GM18499 (cell line): ENCODE data around the gene NPVF.

ENCODE experiments used
- ATAC-seq: cut with Tn5 transposase; IDR thresholded peaks from one replicate; pipeline ENCODE4 v1.9.1; 2021; ENCODE audit warnings: moderate number of reproducible peaks; ENCODE audit not compliant: insufficient read depth, unreplicated experiment

Gene NPVF

DNA sequence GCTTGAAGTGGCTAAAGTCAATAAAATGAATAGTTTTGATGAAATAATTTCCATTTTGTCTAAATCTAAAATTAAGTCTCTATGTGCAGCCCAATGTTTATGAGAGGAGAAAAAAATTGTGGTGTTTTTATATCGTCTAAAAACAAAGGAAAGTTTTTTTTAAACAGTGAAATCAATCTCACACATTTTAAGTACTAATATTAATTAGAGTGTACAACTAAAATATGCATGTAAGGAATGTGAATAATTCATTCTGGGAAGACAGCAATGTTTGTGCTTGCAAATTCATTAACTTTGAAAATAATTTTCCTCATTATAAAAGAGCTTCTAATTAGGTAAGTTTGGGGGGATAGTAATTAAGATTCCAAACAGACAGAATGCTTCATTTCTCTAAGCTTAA, at the start of gene NPVF:
TSS of gene NPVF (minus strand) at position 101 of the 400 bp plus-strand sequence. CDS start at position 54, 47 bp downstream.
- ATAC-seq = no peak

- no peak for ATAC-seq
Measured at GRCh38 chr7:25272265-25272664, 44.0 kb upstream of the NPVF start.

GRCh38 chr7:25263337-25263736, 35.1 kb upstream of the NPVF start:
- no peak for ATAC-seq

GRCh38 chr7:25262586-25262985, 34.3 kb upstream of the NPVF start:
- no peak for ATAC-seq

- no peak for ATAC-seq
Measured at GRCh38 chr7:25261545-25262140, 33.4 kb upstream of the NPVF start.

DNA sequence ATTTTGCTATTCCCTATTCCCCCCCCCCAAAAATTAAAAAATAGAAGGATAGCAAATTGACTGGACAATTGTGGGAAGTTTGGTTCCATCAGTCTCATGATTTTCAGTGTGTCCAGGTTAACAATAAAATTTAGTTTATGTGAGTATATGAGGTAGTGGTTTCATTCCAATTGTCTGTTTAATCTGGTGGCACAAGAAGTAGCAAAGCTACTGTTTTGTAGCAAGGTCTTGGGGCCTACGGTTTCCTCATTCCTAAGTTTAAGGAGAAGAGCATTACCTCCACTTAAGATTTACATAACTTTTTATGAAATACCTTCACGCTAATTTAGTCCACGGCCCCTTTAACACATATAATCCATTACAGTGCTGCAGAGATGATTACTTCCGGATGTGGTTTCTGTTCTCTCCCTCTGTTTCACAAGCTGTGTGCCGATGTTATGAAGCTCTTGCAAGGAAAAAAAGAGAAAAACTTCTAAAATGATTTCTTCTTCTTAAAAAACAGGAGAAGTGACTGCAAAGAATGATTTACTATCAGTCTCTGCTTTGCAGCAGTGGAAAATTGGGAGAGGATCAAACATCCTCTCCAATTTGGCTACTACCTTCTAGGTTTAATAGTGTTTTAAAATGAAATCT, 32.7 kb upstream of the NPVF start:
- ATAC-seq = no peak

DNA sequence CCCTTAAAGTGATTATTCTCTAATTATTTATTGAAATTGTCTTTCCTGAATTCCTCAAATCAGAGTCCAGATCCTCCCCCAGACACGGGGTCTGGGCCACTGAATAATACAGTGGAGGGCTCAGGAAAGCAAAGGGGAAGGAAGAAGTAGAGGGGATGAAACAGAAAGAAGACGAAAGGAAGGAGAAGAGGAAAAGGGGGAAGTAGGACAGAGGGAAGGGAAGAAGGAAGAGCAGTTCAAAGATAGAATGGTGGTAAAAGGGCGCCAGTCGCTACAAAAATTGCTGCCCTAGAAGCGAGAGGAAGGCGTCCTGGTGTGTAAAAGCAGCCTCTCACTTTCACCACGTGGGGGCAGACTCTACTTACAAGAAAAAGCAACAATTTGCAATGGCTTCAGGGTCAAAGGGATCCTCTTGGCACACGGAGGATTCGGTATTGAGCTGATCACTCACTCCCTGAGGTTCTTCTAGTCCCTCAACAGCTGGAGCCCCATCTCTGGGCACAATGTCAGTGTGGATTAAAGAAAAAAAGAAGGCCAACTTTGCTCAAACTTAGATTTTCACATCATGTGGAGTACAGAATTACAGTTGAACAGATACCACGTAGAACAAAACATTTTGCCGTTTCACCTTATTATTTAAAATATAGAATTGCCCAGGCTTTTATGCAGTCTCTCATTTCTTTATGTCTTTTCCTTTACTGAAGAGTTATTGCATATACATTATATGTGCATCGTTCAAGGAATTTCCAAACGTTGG, 31.4 kb upstream of the NPVF start:
- ATAC-seq = no peak

DNA sequence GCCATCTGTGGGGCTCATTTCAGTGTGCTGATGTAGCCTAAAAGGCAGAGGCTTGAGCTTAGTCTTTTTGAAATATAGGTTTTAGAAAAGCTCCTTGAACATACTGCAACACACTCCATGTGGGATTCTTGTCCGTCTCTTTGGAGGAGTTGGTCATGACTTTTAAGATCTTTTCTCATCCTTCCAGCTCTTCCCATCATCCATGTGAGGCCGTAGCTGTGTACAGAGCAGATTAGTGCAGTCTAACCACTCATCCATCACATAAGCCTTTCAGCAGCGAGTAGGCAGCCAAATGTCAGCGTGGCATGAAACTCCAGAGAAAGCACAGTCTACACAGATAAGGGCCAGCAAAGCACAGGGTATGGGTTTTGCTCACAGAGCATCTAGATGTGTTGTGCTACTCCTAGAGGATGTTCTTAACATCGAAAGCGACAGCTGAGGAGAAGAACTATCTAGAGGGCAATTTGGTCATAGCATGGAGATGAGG, 28.1 kb upstream of the NPVF start:
- no peak for ATAC-seq

DNA sequence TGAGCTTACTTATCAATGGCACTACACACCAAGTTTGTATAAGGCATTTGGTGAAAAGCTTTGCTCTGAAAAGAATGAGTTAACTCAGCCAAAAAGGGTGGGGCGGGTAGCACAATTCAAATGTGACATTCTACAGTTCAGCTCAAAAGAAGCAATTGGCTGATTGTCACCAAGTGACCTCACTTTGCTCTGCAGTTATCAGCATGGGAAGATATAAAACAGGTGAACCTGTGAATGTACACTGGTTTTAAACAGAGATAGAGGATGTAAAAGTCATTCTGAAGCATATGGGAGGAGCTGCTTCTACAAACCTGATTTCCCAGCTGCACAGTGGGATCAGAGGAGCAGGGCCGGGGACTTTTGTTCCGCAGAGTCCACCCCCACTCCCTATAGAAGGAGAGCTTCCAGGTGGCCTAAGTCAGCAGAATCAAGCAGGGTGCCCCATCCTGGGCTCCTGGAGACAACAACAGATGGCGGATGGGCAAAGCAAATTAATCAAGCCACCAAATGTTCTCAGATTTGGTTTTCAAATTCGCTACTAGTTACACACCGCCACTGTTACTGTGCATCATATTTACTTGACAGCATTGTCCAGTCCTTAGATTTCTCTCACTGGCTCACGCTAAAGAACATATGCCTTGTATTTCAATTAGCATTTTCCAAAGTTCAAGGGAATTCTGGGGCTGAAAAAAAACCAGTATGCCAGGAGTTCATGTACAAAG, 27.5 kb upstream of the NPVF start:
- no peak for ATAC-seq

GRCh38 chr7:25254604-25255003, 26.3 kb upstream of the NPVF start:
- ATAC-seq = no peak

DNA sequence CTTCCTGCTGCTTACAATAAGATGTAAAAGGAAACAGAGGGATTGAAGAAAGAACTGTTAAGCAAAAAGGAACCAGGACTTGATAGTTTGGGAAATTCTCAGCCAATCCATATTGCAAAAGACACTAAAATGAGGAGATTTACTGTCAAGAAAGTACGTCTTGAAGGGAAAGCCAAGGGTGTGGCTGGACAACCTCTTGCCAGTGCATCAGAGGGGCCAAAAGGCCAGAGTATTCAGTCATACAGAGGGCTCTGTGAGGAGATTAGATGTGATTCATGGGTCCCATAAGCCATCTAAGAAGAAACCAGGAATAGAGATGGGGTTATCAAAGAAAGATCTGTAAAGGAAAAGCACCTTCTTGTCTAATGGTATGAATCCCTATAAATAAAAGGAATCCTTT, 25.4 kb upstream of the NPVF start:
- ATAC-seq = no peak

GRCh38 chr7:25250386-25250785, 22.1 kb upstream of the NPVF start:
- ATAC-seq = no peak

- ATAC-seq = no peak
Measured at GRCh38 chr7:25249772-25250171, 21.5 kb upstream of the NPVF start.

DNA sequence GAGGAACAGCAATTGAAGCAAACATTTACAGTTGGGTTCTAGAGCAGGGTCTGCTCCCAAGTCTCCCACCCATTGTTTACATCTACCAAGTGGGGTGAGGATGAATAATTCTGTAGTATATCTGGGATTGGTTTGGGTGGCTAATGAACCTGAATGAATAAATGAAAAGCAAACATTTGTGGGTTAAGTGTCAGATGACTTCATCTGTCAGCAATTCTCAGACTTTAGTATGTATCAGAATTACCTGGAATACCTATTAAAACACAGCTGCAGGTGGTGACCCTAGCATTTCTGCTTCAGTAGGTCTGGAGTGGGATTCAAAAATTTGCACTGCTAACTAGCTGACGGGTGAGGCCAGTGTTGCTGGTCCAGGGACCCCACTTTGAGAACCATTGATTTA, 18.0 kb upstream of the NPVF start:
- ATAC-seq = no peak

DNA sequence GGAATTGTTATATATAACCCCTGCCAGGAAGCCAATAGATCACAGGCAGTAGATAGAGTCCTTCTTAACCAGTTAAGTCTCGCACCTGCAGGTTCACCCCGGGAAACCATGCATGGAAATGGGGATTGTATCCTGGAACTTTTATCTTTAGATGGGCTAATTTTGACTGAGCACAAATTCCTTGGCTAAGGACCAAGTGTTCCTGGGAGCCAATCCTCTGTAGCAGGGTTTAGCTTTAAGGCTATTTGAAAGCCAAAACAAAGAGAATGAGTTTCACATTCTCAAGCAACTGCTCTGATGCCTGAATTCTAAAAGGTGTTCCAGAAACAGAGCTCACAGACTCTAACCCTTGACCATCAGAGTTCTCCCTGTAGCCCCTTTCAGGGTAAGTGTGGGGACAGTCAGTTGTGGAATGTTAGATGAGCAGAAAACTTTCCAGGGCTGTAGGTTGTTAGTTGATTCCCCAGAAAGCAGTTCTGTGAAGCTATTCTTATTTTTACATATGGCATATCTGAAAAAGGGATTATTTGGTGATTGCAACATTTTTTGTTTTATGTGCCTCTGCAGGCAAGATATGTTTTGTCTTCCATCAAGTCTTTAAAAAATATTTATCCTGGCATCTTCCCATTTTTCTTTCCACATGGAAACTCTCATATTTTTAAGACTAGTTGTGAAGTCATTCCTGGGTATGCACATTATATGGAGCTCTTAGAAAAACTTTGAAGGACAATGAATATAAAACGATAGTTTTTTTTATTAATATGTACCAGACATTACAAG, 16.2 kb upstream of the NPVF start:
- no peak for ATAC-seq

GRCh38 chr7:25242678-25243077, 14.4 kb upstream of the NPVF start:
- ATAC-seq = no peak

GRCh38 chr7:25240896-25241295, 12.6 kb upstream of the NPVF start:
- ATAC-seq = no peak

GRCh38 chr7:25240340-25240739, 12.1 kb upstream of the NPVF start:
- ATAC-seq = no peak

GRCh38 chr7:25239888-25240287, 11.6 kb upstream of the NPVF start:
- no peak for ATAC-seq

GRCh38 chr7:25238066-25238725, 9.9 kb upstream of the NPVF start:
- ATAC-seq = no peak
